Left ventricle myocardium inferior (tissue), 1 donor: Measurements from ENCODE around the gene UBL4A. TPM values are rescaled to one million over a fixed set of nuclear protein-coding genes. Genes with fewer than 3 reads are reported as not detected.
A peak's percentile ranks its signal among the peaks of the same experiment; 100 is the strongest.

Experiments
- DNase-seq: peaks from one replicate; pipeline ENCODE4 v3.0.0-alpha.2; 2020
- H3K27ac ChIP-seq: fragments of 200-600 bp; replicated peaks from 2 replicates; pipeline ENCODE4 v1.8.0; 2021
- H3K27me3 ChIP-seq: fragments of 200-600 bp; 2 replicates; pipeline ENCODE4 v1.8.0; 2021; ENCODE audit warnings: low read depth
- H3K36me3 ChIP-seq: fragments of 200-600 bp; 2 replicates; pipeline ENCODE4 v1.8.0; 2021
- H3K4me1 ChIP-seq: fragments of 200-600 bp; 2 replicates; pipeline ENCODE4 v1.8.0; 2021
- H3K4me3 ChIP-seq: fragments of 200-600 bp; 2 replicates; pipeline ENCODE4 v1.8.0; 2021; ENCODE audit warnings: mild to moderate bottlenecking, moderate library complexity
- H3K9me3 ChIP-seq: fragments of 200-600 bp; replicated peaks from 2 replicates; pipeline ENCODE4 v1.8.0; 2021
- intact Hi-C: fragments of 100-400 bp; cut with micrococcal nuclease; formaldehyde crosslinking; loops from one replicate; pipeline ENCODE4 v1.11.0; 2022
- total RNA-seq: library from RNA; stranded (reverse); fragmentation: NEBNext Ultra II Directional; extraction: Animal tissue kit (Norgen Biotek cat#: 25700); gene quantifications from one replicate; pipeline ENCODE4 v1.2.1, GENCODE V29; 2021
- TF ChIP-seq, protein P1 (sequence below): fragments of 200-600 bp; IDR thresholded peaks from 2 replicates; pipeline ENCODE4 v1.8.0; 2021; ENCODE audit warnings: antibody characterized with exemption, mild to moderate bottlenecking, borderline replicate concordance
- donor health status: DM: no; HTN: yes; CAD: no; lungs with severe emphysema.

Gene UBL4A
- total RNA-seq, 1 donor from 2014 or later, result 60.2 TPM

DNA sequence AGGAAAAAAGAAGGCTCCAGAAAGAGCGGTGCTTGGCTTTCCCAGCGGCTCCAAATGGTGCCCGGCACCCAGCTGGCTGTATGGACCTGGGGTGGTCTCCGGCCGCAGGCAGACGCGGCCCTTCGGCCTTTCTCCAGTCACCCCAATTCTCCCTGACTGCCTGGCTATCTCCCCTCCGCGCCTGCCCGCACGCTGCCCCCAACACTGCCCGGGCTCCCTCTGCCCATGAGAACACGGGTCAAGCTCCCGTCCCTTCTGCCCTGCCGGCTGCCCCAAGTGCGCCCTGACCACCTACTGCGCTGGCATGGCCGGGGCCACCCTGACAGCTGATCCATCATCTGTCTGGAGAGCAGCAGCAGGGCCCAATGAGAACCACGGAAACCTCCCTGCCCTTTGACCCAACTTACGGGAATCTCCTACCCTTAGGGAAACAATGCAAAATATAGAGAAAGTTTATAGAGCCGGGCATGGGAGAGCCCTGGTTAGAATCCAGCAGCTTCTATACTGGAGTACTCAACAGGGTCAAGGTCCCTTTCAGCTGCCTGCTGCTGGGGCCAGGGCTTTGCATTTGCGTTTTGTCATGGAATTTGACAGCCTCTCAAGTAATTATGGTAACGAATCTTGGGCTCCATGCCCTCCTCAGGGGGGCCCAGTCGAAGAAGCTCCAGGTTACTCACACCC is 30.8 kb upstream of the UBL4A start:
- Histone ChIP-seq H3K27ac (peak overlapping the region; percentile 94), H3K4me1 (peaks cover 22% of the 10 kb centered on the region), H3K27me3 (no peaks in the 10 kb centered on the region), H3K4me3 (peak overlapping the region; percentile 78), H3K36me3 (no peaks in the 10 kb centered on the region), H3K9me3 (no peaks in the 10 kb centered on the region)
- intact Hi-C loops, result no loop called here
- TF ChIP-seq, protein P1, sequence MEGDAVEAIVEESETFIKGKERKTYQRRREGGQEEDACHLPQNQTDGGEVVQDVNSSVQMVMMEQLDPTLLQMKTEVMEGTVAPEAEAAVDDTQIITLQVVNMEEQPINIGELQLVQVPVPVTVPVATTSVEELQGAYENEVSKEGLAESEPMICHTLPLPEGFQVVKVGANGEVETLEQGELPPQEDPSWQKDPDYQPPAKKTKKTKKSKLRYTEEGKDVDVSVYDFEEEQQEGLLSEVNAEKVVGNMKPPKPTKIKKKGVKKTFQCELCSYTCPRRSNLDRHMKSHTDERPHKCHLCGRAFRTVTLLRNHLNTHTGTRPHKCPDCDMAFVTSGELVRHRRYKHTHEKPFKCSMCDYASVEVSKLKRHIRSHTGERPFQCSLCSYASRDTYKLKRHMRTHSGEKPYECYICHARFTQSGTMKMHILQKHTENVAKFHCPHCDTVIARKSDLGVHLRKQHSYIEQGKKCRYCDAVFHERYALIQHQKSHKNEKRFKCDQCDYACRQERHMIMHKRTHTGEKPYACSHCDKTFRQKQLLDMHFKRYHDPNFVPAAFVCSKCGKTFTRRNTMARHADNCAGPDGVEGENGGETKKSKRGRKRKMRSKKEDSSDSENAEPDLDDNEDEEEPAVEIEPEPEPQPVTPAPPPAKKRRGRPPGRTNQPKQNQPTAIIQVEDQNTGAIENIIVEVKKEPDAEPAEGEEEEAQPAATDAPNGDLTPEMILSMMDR, result no peak
- DNase-seq, result no peak

DNA sequence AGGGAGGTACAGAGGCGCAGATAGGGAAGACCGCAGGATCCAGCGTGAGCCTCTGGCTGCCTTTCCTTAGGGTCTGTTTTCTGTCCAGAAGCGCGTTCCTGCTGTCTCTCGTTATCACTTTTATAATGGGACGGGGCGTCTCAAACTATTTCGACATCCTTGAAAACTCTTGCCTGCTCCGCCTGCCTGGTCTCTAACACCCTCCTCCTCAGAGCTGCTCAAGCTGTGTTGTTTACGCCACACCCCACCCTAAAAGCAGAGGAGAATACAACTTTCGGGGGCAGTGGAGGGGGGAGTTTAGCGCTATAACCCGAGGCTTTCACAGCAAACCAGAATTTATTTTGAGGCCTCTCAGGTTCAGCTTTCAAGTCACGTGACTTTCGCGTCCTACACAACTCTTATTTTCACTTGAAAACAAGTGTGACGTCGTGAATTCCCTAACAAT is 30.3 kb upstream of the UBL4A start:
- Histone ChIP-seq H3K9me3 (no peaks in the 10 kb centered on the region), H3K27ac (peak overlapping the region; percentile 94), H3K4me1 (peaks cover 22% of the 10 kb centered on the region), H3K36me3 (no peaks in the 10 kb centered on the region), H3K27me3 (no peaks in the 10 kb centered on the region), H3K4me3 (peak overlapping the region; percentile 78)
- no peak for DNase-seq
- TF ChIP-seq, protein P1, result no peak
- intact Hi-C loops, result no loop called here

DNA sequence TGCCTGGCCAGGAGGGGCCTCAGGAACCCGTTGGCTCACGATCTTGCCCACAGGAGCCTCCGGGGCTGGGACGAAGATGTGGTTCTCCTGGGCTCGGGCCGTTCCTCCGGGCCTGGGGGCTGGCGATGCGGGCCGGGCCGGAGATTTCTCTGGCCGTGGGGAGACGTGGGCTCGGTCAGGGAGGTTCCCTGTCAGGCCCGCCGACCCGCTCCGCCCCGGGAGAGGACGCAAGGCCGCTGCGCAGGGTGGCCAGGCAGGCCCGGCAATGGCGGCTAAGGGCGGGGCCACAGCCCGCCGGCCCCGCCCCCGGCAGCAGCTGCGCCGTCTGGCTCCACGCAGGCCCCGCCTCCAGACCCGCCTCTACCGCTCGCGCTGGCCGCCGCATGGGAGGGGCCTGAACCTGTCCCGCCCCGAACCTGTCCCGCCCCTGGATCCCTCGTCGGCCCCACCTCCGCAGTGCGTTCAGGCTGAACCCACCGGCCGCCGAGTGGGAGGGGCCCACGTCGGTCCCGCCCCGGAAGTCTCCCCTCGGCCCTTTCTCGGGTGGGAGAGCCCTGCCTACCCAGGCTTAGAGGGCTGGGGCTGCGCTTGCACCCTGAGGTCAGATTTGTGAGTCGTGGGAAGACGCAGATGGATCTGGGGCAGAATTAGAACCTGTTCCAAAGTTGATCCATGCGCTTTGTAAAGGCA is 29.7 kb upstream of the UBL4A start, which contains the start of gene FAM3A:
FAM3A (minus strand) TSS at position 267 of the 690 bp plus-strand sequence. CDS start 460 bp downstream, outside the sequence.
- H3K27me3 ChIP-seq, result no peaks in the 10 kb centered on the region
- intact Hi-C loops, result no loop called here
- peak within 1 kb of the TSS; percentile 78 for H3K4me3 ChIP-seq

DNA sequence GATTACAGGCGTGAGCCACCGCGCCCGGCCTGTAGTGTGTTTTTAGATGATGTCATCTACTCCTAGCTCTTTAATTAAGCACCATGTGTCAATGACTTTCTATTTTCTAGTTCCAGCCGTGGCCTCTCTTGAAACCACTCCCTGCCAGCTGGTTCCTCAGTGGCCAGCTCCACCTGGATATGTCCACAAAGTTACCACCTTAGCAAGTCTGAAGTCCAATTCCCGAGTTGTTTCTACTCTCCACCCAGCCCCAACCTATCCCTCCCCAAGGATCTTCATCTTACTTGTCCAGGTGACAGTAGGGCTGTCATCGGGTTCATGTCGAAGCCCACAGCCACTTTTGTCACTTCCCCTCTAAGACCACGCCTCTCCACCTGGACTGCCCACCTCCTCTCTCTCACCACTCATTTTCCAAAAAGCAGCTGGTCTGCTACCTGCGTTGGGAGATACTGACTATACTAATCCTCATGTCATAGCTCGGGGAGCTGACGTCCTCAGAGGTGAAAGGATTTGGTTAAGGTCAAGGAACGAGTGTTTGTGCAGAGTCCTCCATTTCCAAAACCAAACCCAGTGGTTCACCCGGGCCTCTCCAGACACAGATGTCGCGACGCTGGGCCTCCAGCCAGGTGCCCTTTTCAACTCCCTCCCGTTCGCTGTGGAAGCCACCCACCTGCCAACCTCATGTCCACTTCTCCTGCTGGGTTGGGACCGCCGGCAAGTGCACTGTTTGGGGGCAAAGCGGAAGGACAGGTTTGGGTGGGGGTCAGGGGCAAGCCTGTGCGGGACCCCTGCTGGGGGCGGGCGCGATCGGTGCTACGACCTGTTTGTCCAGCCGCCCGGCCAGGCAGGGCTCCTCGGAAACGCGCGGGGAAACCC is 28.9 kb upstream of the UBL4A start:
- TF ChIP-seq, protein P1, result no peak
- no peak for DNase-seq
- H3K27ac ChIP-seq, result peak overlapping the region; percentile 94
- peak overlapping the region; percentile 78 for H3K4me3 ChIP-seq
- H3K36me3 ChIP-seq, result no peaks in the 10 kb centered on the region
- no peaks in the 10 kb centered on the region for H3K9me3 ChIP-seq
- no peaks in the 10 kb centered on the region for H3K27me3 ChIP-seq
- intact Hi-C loops, result no loop called here
- H3K4me1 ChIP-seq, result peaks cover 22% of the 10 kb centered on the region

More for the DNA sequence above, 29.7 kb upstream of the UBL4A start, which contains the start of gene FAM3A:
- Histone ChIP-seq H3K4me1 (peaks cover 22% of the 10 kb centered on the region), H3K9me3 (no peaks in the 10 kb centered on the region), H3K27ac (peak within 1 kb of the TSS; percentile 94), H3K36me3 (no peaks in the 10 kb centered on the region)
- peak; percentile 94 for DNase-seq
- TF ChIP-seq, protein P1, result no peak

DNA sequence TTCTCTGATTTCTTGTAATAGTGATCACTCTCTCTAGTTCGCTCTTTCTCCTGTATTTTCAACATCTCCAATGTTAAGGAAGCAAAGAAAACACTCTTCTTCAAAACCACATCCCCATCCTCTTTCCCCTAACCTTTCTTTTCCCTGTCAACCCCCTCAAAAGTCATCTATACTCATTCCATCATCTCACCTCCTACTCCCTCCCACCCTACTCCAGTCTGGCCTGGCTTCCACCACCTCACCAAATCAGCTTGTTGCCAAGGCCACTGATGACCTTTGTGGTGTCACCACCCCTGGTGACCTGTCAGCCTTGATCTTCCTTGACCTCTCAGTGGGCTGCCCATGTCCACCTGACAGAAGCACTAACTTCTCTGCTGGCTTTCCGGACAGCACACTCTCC is 27.3 kb upstream of the UBL4A start:
- peaks cover 22% of the 10 kb centered on the region for H3K4me1 ChIP-seq
- H3K4me3 ChIP-seq, result no peak overlapping the region
- H3K27ac ChIP-seq, result no peak overlapping the region
- TF ChIP-seq, protein P1, result no peak
- H3K9me3 ChIP-seq, result no peaks in the 10 kb centered on the region
- peaks cover 6% of the 10 kb centered on the region for H3K36me3 ChIP-seq
- DNase-seq, result no peak
- intact Hi-C loops, result no loop called here
- H3K27me3 ChIP-seq, result no peaks in the 10 kb centered on the region
